ENCODE data around the gene SMIM13. TPM values are rescaled to one million over a fixed set of nuclear protein-coding genes. Genes with fewer than 3 reads are reported as not detected.
A peak's percentile ranks its signal among the peaks of the same experiment; 100 is the strongest.

Gene SMIM13
- total and polyA plus RNA-seq, 2 donors (not counting 3 experiments of a cell fraction or from before 2014, with no cell fraction given), result 3.2 to 14.7 TPM

DNA sequence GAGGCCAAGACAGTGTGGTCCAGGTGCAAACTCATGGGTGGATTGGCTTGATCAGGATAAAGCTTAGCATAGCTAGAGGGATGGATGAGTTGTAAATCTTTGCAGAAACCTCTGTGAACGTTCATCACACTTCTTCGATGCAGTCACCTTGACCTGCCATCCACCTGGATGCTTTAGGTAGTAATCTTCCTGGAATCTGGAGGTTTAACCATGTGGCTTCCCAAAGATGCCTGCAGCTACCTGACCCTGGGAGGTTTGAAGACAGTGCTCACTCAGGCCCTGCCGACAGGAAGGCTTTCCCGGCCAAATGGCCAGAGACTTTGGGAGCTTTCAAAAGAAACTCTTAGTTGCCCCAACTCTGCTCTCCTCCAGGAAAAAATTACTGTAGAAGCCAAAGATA lies 73.3 kb downstream of the SMIM13 start:
- Histone ChIP-seq H3K4me2 (ENCODE audit: insufficient read depth, low read length) (no peak overlapping the region), H3K9me1 (replicated peaks; ENCODE audit: control insufficient read depth, extremely low read depth, insufficient read depth, low read length) (no peaks in the 10 kb centered on the region), H3K27me3 (ENCODE audit: control insufficient read depth in 2 of 2, insufficient read depth in 2 of 2, low read length in 2 of 2) (no peaks in the 10 kb centered on the region), H3K4me1 (ENCODE audit: control insufficient read depth, extremely low read depth, insufficient read depth, low read length) (no peaks in the 10 kb centered on the region), H3K79me2 (ENCODE audit: control insufficient read depth, insufficient read depth, low read length) (no peaks in the 10 kb centered on the region), H3K27ac (ENCODE audit: insufficient read depth, low read depth, low read length) (no peak overlapping the region), H3K9me3 (replicated peaks; ENCODE audit: control insufficient read depth, insufficient read depth, low read length) (no peaks in the 10 kb centered on the region), H3K36me3 (ENCODE audit: control insufficient read depth in 2 of 2, extremely low read depth in 1 of 2, insufficient read depth in 2 of 2, low read length in 2 of 2) (no peaks in the 10 kb centered on the region), H4K20me1 (replicated peaks; ENCODE audit: control insufficient read depth, extremely low read depth, insufficient read depth, low read length) (no peaks in the 10 kb centered on the region), H2AFZ (ENCODE audit: low read depth, low read length) (no peak overlapping the region), H3K9ac (replicated peaks; ENCODE audit: extremely low read depth, insufficient read depth, low read length) (no peak overlapping the region), H3K4me3 (replicated peaks in 1 of 3; ENCODE audit: insufficient read depth in 1 of 3, low read depth in 1 of 3, low read length in 3 of 3) (no peak overlapping the region)
- dilution Hi-C loops (cut with MboI; ENCODE audit: extremely low pct_ligation_motif_present, low sequenced_read_pairs) (no loop called here), intact Hi-C loops (cut with micrococcal nuclease) (no loop called here)
- TF ChIP-seq POLR2AphosphoS5 (IDR thresholded peaks at IDR 0.05; ENCODE audit: insufficient read depth, low read depth, low read length), result no peak
- no peak for TF ChIP-seq MAX (IDR thresholded peaks at IDR 0.05; ENCODE audit: insufficient read depth, insufficient read length)
- no peak for TF ChIP-seq MYC (IDR thresholded peaks at IDR 0.05; ENCODE audit: low read depth, low read length)
- TF ChIP-seq FOS (IDR thresholded peaks at IDR 0.05; ENCODE audit: borderline replicate concordance, insufficient read depth, low read length), result no peak
- no peak for TF ChIP-seq POLR2A (IDR thresholded peaks at IDR 0.05; ENCODE audit: low read depth, low read length)
- no peak for TF ChIP-seq EZH2 (IDR thresholded peaks at IDR 0.05; ENCODE audit: borderline replicate concordance, low read depth, low read length, severe bottlenecking)
- TF ChIP-seq, protein P1, sequence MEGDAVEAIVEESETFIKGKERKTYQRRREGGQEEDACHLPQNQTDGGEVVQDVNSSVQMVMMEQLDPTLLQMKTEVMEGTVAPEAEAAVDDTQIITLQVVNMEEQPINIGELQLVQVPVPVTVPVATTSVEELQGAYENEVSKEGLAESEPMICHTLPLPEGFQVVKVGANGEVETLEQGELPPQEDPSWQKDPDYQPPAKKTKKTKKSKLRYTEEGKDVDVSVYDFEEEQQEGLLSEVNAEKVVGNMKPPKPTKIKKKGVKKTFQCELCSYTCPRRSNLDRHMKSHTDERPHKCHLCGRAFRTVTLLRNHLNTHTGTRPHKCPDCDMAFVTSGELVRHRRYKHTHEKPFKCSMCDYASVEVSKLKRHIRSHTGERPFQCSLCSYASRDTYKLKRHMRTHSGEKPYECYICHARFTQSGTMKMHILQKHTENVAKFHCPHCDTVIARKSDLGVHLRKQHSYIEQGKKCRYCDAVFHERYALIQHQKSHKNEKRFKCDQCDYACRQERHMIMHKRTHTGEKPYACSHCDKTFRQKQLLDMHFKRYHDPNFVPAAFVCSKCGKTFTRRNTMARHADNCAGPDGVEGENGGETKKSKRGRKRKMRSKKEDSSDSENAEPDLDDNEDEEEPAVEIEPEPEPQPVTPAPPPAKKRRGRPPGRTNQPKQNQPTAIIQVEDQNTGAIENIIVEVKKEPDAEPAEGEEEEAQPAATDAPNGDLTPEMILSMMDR (IDR thresholded peaks at IDR 0.05; ENCODE audit: extremely low read depth in 1 of 2, insufficient read depth in 1 of 2, low read depth in 1 of 2, low read length in 2 of 2), result no peak
- POLR2A ChIA-PET, result no interaction called here
- FAIRE-seq (peak; percentile 21), DNase-seq (ENCODE audit: low read depth, low spot score) (no peak)
- BruUV-seq (replicated peaks), result no TSS peak
- CTCF ChIA-PET, result interaction anchor here (1.0 to 2.3 kb wide), 3 partner anchors 22 to 331 kb away, joined by 3 to 11 read pairs (median 4); no protein-coding TSS in a partner anchor
